NCI-H1048 (cell line): Measurements from ENCODE around the gene DEGS2.

Experiments used
- DNase-seq: peaks from one replicate; lab custom pipeline; 2025; lab: John Stamatoyannopoulos, UW

DEGS2 gene

DNA sequence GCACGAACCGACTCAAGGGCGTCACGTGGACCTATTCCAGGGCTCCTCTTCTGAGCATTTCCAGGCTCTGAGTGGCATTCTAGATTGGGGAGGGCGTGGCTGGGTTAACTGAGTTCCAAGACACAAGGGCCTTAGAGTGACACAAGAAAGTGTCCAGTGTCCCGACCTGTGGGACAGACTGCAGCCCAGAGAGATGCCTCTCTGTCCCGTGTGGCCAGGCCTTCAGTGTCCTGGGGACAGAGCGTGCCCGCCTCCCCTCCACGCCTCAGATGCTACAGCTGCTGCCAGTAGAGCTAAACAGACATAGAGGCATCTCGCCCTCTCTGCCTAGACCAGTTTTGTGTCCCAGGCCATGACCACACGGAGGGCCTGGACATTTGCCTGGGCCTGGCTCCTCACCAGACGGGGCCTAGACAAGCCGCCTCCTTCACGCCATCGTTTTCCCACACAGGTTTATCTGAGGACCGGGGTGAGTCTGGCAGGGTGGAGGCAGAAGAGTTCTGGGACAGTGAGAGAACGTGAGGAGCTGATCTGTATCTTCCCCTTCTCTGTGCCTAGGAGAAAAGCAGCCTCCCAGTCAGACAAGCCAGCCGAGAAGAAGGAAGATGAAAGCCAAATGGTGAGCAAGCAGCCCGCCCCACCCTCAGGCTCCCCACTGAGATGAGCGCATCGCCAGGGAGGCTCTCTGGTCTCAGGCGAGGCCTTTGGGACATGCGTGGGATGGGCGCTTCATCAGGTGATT lies 27.1 kb downstream of the DEGS2 start:
- DNase-seq: no peak

DNA sequence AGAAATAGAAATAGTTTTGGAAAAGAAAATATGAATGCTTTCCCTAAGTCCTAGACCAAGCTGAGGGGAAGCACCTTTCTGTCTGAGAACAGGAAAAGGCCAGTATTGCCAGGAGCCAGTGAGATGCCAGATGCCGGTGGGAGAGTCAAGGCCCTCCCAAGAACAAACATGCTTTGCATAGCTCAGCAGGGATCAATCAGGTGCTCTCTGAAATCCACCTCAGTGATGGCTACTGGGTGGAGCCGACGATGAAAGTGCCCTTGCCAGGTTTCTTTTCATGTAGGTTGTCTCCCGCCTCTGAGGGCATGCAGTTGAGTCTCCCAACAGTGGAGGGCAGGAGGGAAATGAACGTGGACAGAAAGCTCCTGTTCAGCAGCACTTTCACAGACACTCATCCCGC lies 28.3 kb downstream of the DEGS2 start:
- DNase-seq: no peak

DNA sequence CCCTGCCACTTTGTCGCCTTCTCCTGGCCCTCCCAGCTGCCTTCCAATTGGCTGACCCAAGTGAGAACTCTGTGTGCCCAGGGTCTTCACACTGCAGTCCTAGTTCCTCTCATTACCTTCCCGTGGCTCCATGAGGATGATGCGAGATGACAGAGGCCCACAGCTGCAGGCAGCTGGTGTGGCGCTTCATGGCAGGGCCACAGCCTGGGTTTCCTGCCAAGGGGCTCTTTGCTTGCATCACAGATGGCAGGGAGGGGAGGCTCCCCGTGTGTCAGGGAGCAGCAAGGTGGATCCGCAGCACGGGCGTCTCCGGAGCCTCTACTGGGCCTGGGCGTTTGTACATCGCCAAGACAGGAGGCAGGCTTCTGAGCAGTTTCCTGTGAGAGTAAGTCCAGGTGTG lies 28.9 kb downstream of the DEGS2 start:
- no peak for DNase-seq

DNA sequence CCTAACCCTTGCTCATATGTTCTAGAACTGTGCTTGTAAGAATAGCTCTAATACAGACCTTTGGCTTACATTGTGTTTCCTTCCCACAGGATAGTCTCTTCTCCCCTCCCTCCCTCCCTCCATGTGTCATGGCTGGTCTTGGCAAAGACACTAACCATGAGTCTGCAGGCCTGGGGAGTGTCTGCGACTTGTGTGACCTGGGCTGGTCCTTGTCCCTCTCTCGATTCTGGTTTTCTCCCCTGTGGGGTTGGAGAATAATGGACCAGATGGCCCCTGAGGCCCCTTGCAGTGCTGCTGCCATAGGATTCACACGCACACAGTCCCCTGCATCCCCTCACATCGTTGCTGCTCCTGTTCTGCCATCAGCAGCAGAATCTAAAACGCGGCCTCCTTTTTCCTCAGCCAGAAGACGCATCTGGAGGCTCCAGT lies 30.3 kb downstream of the DEGS2 start:
- no peak for DNase-seq

DNA sequence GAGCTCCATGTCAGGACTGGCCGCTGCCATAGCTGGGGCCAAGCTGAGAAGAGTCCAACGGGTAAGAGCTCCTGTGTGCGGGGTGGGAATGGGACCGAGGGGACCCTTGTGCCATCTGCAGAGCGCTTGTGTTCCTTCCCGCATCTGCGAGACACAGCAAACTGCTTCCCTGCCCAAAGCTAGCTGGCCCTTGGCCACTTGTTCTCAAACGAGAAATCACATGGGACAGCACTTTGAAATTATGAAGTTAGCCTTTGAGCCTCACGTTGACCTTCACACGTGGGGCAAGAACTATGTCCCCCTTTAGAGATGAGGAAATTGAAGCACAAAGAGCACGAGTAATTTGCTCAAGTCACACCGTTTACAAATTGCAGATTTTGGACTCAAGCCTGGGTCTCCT lies 30.8 kb downstream of the DEGS2 start:
- no peak for DNase-seq

DNA sequence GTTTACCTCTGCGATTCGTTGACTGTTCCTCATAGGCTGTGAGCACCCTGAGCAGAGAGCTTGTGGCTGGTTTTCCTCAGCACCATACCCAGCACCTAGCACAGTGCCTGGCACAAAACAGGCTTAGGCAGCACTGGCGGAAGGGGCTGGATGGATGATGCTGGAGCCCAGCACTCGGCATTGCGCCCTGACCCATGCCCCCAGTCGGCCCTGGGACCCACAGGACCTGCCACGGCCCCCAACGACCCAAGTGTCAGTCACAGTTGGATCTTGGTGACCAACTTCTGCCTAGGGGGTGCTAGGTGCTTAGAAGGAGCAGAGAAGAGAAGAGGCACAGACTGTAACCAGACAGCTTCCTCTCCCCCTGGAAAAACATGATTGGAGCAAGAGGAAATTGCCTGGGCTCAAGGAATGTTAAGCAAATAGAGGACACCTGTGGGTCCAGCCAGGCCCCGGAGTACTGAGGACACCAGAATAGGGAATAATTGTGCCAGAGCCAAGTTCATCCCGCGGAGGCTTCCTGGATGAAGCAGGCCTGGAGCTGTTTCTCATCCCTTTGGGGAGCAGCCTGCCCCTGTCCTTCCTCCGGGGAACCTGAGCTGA lies 31.5 kb downstream of the DEGS2 start:
- no peak for DNase-seq

DNA sequence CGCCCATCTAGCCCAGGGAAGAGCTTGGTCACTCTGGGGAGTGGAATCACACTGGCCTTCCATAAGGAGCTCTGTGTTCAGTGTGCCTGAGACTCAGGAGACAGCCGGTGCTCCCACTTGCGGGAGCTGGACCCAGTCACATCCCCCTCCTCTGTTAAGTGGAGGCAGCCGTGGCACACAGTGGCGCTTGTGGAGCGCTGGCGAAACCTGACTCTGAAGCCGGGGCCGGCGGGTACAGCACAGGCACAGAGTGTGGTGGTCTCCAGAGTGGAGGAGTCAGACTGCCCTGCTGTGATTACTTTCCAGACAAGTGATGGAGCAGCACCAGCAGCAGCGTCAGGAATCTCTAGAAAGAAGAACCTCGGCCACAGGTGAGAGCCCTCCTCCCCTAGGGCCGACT lies 33.0 kb downstream of the DEGS2 start:
- DNase-seq: no peak

DNA sequence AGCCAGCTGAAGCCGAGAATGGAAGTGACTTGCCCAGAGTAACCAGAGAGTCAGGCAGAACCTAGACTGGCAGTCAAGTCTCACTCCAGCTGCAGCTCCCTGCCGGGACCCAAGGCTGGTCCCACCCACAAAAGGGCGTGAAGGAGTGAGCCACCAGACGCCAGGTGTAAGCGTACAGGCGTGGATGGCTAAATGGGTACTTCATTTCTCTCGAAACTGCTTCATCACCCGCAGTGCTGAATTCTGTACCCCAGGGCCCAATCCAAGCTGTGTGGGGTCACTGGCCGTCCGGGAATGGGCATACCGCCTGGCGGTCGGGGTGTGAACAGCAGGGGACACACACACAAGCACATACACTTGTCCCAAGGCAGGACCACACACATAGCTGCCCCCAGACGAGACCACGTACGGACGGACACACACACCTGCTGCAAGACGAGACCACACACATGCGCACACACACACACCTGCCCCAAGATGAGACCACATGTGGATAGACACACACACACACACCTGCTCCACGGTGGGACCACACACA lies 34.8 kb downstream of the DEGS2 start:
- no peak for DNase-seq

DNA sequence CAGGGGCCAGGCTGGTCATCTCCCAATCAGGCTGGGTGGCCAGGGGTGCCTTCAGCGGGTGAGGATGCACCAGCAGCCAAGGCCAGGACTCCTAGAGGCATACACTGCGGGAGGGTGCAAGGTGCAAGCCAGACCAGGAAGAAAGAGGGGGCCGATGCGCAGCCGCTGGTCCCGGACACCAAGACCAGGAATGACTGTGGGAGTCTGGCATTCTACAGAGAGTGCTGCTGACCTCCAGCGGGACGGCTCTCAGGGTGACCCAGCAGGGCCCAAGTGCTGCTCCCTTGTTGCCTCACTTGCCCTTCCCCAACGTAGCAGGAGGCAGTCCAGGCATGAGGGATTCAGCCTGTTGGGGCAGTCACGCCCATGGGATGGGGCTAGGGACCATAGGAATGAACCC lies 35.8 kb downstream of the DEGS2 start:
- no peak for DNase-seq

DNA sequence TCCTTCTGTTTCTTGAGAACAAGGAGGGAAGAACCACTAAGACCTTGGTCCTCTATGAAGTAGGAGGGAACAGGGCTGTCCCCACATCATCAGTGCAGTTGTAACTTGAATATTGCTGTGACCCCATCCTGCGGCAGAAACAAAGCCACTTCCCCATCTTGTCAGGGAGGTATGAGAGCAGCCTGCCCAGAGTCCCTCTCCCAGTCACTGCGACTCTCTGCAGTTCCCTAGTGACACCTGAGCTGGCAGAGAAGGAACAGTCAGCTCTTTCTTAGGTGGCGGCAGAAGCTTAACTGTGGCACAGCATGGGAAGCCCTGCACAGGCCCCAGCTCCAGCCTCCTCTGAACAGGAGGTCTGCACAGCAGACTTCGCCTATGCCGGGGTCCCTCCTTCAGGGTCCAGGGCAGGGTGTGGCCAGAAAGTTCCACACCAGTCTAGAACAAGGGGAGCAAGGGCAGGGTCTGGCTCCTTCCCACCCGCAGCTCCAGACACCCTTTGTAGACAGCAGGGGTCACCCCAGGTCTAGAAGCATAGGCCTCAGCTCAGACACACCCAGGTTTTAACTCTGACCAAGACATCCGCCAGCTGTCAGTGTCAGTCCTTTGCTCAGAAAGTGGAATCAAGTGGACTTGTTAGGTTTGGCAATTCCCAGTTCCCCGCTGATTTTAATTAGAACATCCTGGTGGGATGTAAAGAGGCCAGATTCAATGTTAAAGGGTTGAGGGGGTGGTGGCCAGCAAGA lies 36.8 kb downstream of the DEGS2 start:
- DNase-seq: no peak

DNA sequence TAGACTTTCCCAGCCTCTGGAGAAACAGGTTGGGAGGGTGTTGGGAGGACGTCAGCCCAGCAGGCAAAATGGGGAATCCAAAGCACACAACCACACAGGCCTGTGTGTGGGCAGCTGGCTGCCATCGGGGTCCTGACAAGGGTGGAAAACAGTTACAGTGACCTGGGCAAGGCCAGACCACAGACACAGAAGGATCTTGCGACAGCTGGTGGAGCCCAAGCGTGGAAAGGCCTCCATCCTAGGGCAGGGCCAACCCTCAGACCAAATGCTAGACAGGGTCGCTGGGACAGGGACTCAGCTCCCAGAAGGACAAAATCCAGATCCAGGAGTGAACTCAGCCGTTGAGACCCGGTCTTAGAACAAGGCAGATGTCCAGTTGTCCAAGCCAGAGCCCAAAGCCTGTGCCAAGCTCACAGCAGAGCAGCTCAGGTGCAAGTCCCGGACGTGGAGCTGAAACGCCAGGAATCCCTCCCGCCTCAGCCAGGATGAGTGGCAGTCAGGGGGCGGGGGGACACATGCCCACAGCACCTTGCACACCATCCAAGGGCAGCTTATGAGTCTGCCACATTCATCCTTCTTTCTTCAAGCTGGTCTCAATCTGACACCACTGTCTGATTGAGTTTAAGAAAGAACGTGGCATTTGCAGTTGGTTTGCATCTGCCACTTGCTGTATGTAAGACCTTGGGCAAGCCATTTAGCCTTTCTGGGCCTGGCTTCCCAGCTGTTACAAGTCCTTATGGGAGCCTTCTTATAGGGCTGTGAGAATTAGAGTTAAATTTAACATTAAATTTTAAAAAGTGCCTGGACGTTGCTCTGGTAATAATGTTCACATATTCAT lies 37.6 kb downstream of the DEGS2 start:
- DNase-seq: no peak

DNA sequence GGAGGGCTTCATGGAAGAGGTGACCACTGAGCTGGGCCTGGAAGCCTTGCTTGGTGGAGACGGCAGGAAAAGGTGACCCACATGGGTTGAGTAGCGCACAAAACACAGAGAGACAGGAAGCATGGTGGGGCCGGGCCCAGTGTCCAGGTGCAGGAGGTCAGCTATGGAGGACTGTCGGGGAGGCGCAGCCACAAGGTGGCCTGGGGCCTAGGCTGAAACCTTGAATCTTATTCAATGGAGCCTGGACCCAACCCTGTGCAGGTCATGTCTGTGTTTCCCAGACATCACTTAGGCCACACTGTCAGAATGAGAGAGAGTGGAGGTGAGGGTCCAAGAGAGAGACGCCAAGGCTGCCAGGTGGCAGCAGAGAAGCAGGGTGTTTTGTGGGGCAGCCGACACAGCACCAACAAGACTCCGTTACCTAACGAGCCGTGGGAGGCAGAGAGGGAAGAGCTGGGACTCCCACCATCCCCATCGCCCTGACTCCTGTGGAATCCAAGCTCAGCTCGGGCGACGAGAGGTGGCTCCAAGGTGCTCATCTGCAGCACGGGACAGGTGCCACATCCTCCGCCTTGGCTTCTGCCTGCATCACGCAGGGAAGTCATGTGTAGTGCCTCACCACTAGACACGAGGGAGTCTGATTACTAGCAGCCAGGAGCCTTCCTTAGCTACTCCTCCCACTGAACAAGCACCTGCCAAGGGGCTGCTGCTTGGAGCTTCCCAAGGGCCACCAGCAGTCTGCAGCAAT lies 38.7 kb downstream of the DEGS2 start:
- no peak for DNase-seq

DNA sequence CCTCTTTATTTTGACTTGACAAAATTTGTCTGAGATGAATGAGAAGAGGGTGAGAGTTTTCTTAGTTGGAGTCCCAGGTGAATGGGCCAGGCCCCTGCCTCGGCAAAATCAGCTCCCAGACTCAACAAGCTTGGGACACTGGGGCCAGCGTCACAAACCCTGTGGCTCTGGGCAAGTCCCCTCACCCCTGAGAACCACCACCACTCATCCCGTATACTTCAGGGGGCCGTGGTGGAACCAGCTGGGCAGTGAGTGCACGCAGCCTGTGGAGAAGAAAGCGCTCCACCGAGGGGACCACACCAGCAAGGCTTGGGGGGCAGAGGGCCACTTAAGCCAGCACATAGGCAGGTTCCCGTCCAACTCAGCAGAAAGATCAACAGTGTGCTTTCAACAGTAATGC lies 40.2 kb downstream of the DEGS2 start:
- DNase-seq: no peak

DNA sequence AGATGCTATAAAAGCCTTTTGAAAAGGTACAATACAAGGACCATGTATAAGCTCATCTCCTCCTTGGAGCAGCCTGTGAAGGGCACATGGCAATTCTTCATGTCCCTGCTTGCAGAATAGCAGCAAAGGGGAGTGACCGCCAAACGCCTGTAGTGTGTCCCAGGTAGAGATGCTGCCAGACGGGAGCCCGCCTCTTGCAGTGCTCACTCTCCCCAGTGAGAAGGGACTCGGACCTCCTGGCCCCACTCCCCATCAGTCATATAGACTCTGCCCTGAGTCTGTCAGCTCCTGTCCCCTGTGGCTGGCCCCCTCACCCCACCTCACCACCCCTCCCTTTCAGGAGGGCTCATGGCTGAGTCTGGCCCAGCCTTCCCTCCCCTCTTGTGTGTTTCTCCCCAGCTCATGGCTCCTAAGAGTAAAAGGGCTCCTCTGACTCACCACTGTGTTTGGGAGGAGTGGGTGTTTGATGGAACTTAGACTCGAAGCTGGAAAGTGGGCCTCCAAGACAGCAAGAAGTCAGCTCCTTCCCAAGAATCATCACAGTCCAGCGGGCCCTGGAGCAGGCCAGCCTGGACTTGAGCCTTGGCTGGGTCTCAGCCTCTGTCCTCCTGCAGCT lies 40.9 kb downstream of the DEGS2 start:
- DNase-seq: no peak

DNA sequence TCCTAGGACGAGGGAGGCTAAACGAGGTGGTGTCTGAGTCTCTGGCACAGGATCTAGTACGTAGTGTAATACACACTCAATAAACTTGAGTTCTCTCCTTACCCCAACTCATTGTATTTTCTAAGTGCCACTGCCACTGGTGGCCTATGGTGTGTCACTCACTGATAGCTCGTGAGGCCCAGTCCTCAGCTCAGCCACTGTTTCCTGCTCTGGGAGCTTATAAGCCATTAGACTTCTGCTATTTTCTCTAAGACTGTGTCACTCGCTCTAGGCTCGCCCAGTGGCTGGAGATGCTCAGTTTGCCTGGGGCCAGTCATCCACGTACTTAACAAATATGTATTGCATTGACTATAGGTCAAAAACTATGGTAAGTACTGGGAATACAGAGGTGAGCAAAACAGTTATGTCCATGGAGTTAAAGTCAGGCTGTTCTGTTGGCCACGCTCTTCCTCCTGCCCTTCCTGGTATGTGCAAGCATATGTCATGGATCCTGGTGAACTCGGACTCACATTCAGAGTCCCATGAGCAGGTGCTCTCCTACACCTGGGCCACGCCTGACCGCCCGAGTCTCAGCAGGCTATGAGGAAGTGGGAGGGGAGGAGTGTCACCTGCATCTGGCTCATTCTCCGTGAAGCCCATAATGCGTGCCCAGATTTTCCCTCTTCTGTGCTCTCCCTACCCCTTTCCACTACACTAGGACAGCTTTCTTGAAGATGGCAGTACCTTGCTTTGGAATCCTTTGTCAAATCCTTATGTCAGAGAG lies 41.6 kb downstream of the DEGS2 start:
- no peak for DNase-seq

DNA sequence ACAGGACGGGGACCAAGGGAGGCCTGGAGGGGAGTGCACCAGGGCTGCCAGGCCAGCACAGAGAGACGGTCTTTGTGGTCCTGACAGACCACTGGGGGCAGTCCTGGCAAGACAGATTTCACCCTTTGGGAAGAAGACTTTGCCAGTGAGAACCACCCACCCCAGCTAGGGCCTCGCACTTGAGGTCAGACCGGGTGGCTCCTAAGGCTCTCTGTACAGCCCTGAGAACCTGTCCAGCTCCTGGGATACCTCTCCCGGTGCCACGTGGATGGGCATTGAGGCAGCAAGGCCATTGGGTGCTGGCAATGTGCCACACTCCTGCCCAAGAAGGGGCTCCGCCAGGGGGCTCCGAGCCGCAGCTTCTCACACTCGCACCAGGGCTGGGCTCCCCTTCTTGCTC lies 42.4 kb downstream of the DEGS2 start:
- no peak for DNase-seq

DNA sequence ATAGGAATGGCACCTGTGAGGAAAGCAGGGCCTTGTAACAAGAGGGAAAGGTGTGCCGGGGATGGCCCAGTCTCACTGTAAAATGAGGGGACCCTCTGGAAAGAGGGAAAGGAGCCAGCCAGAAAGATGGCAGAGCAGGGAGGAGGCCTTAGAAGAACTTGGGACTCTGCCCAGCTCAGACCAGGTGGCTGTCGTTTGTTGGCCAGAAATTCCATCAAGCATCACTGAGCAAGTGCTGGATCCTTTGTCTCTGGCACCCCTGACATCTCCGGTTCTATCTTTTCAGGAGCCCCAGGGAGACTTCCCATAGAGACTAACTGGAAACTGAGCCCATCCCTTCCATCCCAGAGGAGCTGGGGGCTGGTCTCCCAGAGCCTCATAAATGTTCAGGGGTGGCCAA lies 43.3 kb downstream of the DEGS2 start:
- DNase-seq: no peak

DNA sequence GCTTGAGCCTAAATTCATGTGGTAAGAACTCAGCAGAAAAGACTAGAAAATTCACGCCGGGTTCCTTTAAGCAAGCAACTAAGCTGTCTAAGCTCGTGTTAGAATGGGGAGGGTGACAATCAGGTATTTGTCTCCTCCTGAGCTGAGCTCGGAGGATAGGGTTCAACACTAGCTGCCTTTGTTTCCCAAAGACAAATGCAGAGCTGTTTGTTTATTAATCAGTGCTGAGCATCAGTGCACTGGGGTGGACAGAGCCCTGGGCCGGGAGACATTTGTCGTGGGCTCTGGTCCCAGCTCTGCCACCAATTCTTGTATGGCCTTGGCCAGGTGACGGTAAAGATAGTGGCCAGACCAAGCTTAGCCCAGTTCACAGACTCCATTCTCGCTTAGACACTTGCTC lies 43.7 kb downstream of the DEGS2 start:
- no peak for DNase-seq

DNA sequence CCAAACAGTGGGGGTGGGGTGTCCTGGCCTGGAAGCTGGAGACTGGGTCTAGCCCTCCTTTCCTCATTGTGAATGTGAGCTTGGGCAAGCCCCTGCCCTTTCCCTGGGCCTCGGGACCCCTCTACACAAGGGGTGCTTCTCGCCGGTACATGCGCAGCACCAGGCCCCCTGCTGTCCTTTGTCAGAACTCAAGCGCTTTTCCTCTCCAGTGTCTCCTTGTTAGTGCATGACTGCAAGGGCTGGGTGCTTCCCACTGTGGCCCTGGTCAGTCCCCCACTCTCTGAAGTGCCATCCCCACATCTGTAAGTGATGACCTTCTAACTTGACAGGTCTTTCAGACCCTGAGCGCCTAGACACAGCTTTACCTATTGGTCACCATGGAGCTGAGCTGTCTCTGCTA lies 44.2 kb downstream of the DEGS2 start:
- DNase-seq: no peak

DNA sequence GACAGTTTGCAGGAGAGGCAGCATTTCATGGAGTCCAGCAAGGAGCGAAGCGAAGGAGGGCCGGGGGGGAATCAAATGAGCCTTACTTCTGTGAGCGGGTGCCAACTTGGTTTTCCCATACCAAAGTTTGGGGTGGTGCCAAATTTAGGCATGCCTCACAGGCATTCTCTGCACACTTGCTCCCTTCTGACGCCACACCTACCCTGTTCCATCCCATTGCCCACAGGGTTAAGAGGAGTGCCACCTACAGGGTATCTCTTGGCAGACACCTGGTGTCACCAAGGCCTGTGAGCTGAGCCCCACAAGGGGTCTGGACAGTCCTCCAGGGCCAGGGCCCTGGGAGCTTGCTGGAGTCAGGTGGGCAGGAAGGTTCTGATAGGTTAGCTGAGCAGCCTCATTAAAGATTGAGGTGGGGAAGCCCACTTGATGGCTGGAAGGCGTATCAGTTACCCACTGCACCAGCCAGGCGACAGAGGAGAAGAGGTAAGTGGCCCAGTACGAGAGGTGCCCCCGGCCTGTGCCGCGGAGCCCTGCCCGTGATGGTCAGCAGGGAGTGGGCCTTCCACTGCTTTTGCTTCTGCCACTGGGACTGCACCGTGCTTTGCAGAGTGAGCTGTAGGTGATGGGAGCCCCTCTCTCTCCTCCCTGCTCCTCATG lies 45.2 kb downstream of the DEGS2 start:
- DNase-seq: no peak
